KMS-11 (cell line): ENCODE data around the gene NCOA5.

Source experiments
- H2AFZ ChIP-seq: fragments of 200-600 bp; sonication (generic); 2 replicates; pipeline ENCODE4 v1.6.1; 2016; ENCODE audit warnings: antibody characterized with exemption, mixed run types, low read depth
- H3K27ac ChIP-seq: fragments of 200-600 bp; sonication (generic); 2 replicates; pipeline ENCODE4 v1.6.1; 2016; ENCODE audit warnings: mild to moderate bottlenecking, mixed run types
- H3K27me3 ChIP-seq: fragments of 200-600 bp; sonication (generic); 2 replicates; pipeline ENCODE4 v1.6.1; 2017; ENCODE audit warnings: mild to moderate bottlenecking, low read depth, mixed run types, moderate library complexity; ENCODE audit not compliant: insufficient read depth
- H3K36me3 ChIP-seq: fragments of 200-600 bp; sonication (generic); 2 replicates; pipeline ENCODE4 v1.6.1; 2017; ENCODE audit warnings: mild to moderate bottlenecking, mixed run types; ENCODE audit not compliant: insufficient read depth
- H3K4me1 ChIP-seq: fragments of 200-600 bp; sonication (generic); 2 replicates; pipeline ENCODE4 v1.6.1; 2016; ENCODE audit warnings: mild to moderate bottlenecking, low read depth, mixed run types; ENCODE audit not compliant: poor library complexity, severe bottlenecking
- H3K4me2 ChIP-seq: fragments of 200-600 bp; sonication (generic); 2 replicates; pipeline ENCODE4 v1.7.0; 2016; ENCODE audit warnings: mild to moderate bottlenecking, mixed run types
- H3K4me3 ChIP-seq: fragments of 200-600 bp; sonication (generic); IDR thresholded peaks from 2 replicates; pipeline ENCODE4 v1.6.1; 2017; ENCODE audit warnings: low read depth, low read length, mixed read lengths; ENCODE audit not compliant: insufficient read depth
- H3K79me2 ChIP-seq: fragments of 200-600 bp; sonication (generic); 2 replicates; pipeline ENCODE4 v1.6.1; 2016; ENCODE audit warnings: low read depth, mixed run types; ENCODE audit not compliant: insufficient read depth
- H3K9ac ChIP-seq: fragments of 200-600 bp; sonication (generic); 2 replicates; pipeline ENCODE4 v1.6.1; 2016; ENCODE audit warnings: mild to moderate bottlenecking, mixed run types
- H4K20me1 ChIP-seq: fragments of 200-600 bp; sonication (generic); 2 replicates; pipeline ENCODE4 v1.6.1; 2016; ENCODE audit warnings: mild to moderate bottlenecking, mixed run types; ENCODE audit not compliant: insufficient read depth
- TF ChIP-seq, protein P1 (sequence below): fragments of 200-600 bp; sonication (generic); conservative IDR thresholded peaks from 2 replicates; pipeline ENCODE4 v1.6.1; 2017; ENCODE audit warnings: low read depth, mild to moderate bottlenecking, antibody characterized with exemption, low read length, moderate library complexity, mixed read lengths

Gene NCOA5

DNA sequence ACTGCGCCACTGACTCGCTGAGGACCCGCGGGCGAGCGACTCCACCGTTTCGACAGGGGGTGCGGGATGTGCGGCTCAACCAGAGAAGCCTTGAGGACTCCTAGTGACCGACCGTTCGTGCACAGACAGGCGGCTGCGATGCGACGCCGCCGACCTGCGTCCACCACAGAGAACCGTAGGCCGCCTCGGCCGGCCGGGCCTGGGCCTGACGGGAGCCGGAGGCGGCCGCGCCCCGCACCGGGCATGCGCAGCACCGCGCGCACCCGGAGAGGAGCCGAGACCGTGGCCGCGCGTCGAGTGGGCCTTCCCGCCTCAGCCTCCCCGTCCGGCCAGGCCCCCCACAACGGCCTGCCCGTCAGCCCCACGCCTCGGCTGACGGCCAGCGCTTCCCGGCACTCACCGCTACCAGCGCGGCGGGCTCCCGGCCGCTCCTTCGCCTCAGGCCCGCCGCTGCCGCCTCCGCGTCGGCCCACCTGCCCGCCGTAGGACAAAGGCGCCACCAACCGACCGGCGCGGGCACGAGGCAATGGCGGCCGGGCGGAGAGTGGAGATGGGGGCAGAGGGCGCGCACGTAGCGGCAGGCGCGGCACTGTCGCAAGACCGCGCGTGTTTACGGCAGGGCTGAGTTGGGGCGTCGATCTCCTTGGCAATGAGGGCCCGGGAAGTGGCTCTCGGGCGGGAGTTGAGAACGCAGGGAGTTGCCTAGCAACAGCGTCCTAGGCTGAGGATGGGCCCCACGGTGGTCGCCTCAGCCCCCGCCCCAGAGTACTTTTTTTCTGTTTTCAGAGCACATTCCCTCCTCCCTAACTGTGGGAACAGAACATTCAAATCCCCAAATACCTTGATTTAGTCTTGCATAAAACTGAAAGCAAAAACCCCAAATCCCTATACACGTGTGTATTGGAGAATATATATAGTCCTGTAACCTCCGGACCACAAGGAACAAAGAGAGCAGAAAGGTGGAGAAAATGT lies at the start of gene NCOA5:
TSS of gene NCOA5 (minus strand) at position 546 of the 972 bp plus-strand sequence. CDS start 10,538 bp downstream, outside the sequence.
- Histone ChIP-seq H3K27ac (peak within 1 kb of the TSS; percentile 92), H4K20me1 (peaks cover 27% of the 10 kb centered on the region; the same call in 1 of the 2 replicates), H2AFZ (peak within 1 kb of the TSS; percentile 63), H3K79me2 (peaks cover 46% of the 10 kb centered on the region), H3K4me1 (peaks cover 20% of the 10 kb centered on the region), H3K27me3 (no peaks in the 10 kb centered on the region; the same call in 1 of the 2 replicates), H3K36me3 (no peaks in the 10 kb centered on the region), H3K4me2 (peak within 1 kb of the TSS; percentile 77), H3K4me3 (peak within 1 kb of the TSS; percentile 42), H3K9ac (peak within 1 kb of the TSS; percentile 99)
- TF ChIP-seq, protein P1, sequence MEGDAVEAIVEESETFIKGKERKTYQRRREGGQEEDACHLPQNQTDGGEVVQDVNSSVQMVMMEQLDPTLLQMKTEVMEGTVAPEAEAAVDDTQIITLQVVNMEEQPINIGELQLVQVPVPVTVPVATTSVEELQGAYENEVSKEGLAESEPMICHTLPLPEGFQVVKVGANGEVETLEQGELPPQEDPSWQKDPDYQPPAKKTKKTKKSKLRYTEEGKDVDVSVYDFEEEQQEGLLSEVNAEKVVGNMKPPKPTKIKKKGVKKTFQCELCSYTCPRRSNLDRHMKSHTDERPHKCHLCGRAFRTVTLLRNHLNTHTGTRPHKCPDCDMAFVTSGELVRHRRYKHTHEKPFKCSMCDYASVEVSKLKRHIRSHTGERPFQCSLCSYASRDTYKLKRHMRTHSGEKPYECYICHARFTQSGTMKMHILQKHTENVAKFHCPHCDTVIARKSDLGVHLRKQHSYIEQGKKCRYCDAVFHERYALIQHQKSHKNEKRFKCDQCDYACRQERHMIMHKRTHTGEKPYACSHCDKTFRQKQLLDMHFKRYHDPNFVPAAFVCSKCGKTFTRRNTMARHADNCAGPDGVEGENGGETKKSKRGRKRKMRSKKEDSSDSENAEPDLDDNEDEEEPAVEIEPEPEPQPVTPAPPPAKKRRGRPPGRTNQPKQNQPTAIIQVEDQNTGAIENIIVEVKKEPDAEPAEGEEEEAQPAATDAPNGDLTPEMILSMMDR = peak; percentile 34; the same call in 1 of the 2 replicates

DNA sequence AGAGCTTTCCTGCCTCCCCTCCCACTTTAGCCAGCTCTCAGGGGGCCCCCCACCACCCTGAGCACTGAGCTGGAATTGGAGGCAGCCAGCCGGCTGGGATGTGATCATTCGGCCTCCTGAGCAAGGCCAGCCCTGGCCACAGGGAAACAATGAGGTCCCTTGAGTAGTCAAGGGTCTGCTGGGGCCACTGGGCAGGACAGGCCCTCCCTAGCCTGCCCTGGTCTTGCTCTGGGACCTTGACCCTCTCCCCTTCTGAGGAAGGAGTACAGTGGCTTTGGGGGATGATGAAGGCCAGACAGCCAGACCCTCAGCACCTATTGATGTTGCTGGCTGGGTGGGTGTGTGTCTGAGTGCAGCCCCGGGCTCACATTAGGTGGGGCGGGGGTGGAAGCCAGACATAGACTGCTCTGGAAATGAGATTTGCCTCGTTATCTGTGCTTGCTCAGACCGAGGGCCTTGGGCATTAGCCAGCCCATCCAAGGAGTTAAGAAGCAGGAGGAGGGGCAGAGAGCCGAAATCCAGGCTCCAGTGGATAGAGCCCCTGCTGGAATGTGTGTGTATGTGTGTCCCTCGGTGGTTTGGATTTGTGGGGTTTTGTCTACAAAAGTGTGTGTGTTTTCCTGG lies 49.6 kb upstream of the NCOA5 start:
- Histone ChIP-seq H3K79me2 (no peaks in the 10 kb centered on the region), H3K36me3 (no peaks in the 10 kb centered on the region), H3K4me3 (no peak overlapping the region), H3K9ac (no peak overlapping the region), H3K4me2 (no peak overlapping the region), H3K27me3 (peaks cover 67% of the 10 kb centered on the region; the same call in 1 of the 2 replicates), H3K27ac (no peak overlapping the region), H2AFZ (no peak overlapping the region), H4K20me1 (no peaks in the 10 kb centered on the region), H3K4me1 (no peaks in the 10 kb centered on the region)
- TF ChIP-seq, protein P1 = no peak

DNA sequence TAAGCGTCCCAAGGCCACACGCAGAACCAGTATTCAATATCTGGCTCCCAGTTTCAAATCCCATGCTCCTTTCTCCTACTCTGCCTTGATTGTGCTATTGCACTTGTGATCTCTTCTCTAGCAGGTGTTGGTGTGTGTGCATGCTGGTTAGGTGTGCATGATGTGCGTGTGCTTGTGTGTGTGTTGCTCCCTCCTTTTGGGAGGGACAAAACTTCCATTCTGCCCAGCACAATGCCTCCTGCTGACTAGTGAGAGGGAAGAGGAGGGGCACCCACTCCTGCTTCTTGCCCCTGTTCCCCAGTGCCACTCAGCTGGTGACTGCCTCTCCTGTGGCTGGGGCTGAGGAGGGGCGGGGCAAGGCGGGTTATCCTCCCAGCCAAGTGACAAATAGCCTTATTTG lies 48.1 kb upstream of the NCOA5 start:
- no peak overlapping the region for H2AFZ ChIP-seq
- peaks cover 70% of the 10 kb centered on the region; the same call in 1 of the 2 replicates for H3K27me3 ChIP-seq
- TF ChIP-seq, protein P1 = no peak
- no peak overlapping the region for H3K9ac ChIP-seq
- no peaks in the 10 kb centered on the region for H3K36me3 ChIP-seq
- H3K79me2 ChIP-seq = no peaks in the 10 kb centered on the region
- no peaks in the 10 kb centered on the region for H4K20me1 ChIP-seq
- no peak overlapping the region for H3K4me2 ChIP-seq
- no peak overlapping the region for H3K4me3 ChIP-seq
- no peak overlapping the region for H3K27ac ChIP-seq
- peaks cover 3% of the 10 kb centered on the region for H3K4me1 ChIP-seq

DNA sequence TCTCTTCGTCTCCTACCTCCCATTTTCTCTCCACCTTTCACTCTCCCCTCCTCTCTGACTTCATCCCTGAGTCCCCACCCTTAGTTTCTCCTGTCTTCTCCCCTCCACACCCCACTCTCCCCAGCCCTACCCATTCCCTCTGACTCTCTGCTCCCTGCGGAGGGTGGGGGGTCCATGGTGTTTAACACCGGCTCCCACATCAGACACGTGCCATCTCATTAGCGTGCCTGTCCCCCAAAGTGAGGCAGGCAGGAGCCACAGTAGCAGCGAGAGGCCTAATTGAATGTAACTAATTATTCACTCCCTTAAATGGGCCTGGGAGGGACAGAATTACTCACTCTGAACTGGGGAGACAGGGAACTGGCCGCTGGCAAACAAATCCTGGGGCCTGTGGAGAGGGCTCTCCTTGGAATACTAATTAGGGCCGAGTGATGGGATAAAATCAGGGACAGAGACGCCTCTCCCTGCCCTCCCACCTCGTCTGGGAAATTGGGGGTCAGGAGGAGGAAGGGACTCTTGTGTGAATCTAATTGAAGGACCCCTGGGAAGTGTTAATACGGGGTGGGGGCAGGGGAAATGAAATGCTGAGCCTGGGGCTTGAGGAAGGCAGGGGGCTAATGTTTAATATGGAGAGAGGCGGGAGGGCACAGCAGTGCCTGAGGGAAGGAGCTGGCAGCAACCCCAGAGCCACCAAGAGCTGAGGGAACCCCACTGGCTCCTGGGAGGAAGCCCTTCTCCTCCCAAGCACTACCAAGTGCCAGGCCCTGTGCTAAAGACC lies 46.3 kb upstream of the NCOA5 start:
- no peaks in the 10 kb centered on the region for H3K79me2 ChIP-seq
- H4K20me1 ChIP-seq = no peaks in the 10 kb centered on the region
- no peaks in the 10 kb centered on the region for H3K36me3 ChIP-seq
- TF ChIP-seq, protein P1 = no peak
- H3K4me1 ChIP-seq = peaks cover 3% of the 10 kb centered on the region
- no peak overlapping the region for H3K27ac ChIP-seq
- H3K27me3 ChIP-seq = peaks cover 65% of the 10 kb centered on the region; the same call in 1 of the 2 replicates
- H2AFZ ChIP-seq = no peak overlapping the region
- no peak overlapping the region for H3K9ac ChIP-seq
- no peak overlapping the region for H3K4me2 ChIP-seq
- no peak overlapping the region for H3K4me3 ChIP-seq
